GM21528 (cell line): ENCODE measurements around the gene NCAPD2.

Source experiments
- ATAC-seq: cut with Tn5 transposase; IDR thresholded peaks from one replicate; pipeline ENCODE4 v1.9.1; 2021; ENCODE audit warnings: mild to moderate bottlenecking, moderate library complexity; ENCODE audit not compliant: unreplicated experiment, low FRiP score

Gene NCAPD2

DNA sequence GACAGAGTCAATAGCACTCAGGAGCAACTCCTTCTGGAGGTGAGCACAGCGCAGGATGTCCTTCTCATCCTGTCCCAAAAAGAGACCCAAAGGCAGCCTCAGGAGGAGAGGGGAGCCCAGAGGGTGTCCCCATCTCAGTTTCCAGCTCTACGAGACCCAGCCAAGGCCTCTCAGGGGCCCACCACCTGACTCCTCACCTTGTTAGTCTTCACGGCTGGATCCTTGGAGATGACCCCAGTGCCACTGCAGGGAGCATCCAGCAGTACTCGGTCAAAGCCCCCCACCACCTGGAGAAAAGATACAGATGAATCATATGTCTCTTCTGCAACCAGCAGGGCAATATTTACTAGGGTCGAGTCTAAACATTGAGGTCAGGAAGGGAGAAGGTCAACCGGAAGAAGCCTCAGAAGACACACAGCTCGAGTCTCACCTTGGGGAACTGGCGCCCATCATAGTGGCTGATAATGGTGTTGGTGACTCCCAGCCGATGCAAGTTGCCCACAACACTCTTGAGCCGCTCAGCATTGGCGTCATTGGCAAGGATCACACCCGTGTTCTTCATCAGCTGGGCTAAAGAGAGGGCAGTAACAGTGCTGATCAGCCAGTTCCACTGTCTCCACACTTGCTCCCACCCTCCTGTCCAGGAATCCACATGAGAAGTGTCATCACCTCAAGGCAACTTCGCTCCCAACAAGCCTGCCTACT is 66.8 kb downstream of the NCAPD2 start:
- no peak for ATAC-seq

DNA sequence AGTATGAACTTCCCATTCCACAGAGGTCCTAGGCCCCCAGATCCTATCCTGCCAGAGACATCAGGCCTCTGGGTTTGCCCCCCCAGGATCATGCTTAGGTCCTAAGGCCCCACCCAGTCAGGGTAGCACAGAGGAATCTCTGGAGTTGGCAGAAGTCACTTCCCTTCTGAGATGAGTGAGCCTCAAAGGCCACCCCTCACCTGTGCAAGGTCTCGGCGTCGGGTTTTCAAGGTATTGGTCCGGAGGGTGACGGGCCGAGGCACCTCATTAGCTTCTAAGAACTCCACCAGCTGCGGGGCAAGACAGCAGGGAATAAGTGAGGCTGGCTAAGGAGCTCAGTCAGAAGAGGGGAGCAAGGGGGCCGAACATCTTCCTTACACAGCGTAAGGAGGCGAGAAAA is 69.0 kb downstream of the NCAPD2 start:
- no peak for ATAC-seq

DNA sequence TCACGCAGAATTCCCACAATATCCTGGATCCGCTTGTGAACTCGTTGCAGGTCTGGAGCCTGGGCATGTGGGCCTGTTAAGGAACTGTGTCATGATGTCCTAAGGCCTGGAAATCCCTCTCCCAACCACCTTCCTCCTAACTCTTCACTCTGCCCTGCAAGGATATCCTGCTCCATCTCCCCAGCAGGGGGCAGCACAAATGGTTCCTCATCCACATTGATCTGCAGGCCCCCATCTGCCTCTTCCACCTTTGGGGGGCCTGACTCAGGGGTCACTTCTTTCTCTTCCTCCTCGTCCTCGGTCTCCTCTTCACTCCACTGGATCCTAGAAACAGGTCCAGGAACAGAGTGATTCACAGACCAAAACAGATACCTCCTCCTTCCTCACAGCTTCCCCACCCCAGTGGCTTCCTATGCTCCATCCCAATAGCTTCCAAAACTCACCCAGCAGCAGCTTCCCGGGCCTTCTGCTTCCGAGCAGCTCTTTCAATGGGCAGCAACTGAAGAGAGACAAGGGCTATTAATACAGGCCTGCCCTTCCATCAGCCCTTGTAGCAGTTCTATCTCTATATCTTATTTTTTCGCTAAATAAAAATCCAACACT is 69.6 kb downstream of the NCAPD2 start:
- no peak for ATAC-seq

DNA sequence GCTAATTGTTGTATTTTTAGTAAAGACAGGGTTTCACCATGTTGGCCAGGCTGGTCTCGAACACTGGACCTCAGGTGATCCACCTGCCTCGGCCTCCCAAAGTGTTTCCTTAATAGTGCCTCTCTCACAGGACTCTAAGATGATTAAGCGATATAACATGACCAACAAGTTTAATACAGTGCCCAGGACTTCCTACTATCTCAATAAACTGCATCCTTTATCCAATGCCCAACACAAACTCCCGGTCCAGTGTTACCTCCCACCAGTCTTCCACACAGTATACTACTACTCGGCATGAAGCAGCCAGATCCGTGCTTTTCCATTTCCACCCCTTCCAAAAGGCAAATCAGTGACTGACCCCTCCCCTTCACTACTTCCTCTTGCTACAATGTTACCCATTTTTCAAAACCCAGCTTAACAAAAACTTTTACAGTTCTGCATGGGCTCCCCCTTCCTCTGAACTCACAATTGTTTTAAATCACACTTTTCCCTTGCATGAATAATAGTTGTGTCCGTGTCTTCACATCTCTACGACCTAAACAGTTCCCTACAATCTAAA is 73.3 kb downstream of the NCAPD2 start:
- no peak for ATAC-seq

DNA sequence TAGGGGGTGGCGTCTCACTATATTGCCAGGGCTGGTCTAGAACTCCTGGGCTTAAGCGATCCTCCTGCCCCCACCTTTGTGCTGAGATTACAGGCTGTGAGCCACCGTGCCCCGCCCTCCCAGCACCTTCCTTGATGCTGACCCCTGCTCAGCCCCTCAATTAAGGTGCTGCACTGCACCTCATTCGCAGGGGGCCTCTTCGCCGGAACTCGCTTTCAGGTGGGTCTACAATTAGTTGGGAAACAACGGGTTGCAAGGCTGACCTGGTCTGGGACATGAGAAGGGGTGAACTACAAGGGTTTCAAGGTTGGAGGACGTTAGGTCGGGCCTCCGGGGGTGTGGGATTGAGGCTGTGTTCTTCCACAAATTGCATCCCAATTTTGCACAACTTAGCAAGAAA is 75.4 kb downstream of the NCAPD2 start:
- no peak for ATAC-seq

DNA sequence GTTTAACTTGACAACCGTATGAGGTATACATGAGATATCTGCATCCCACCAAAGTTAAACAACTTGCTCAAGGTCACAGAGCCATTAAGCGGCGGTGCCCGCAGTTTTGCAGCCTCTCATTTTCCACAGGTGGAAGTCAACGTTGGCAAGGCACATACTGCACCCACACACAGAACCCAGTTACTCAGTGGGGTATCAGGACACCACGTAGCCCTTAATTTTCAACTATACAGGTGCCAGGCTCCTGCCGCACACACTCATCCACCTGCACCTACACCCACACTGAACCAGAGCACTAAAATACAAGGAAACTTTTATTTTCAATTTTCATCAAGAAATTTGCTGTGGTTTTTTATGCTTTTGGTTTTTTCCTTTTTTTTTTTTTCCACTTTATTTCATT is 75.9 kb downstream of the NCAPD2 start:
- ATAC-seq = no peak

DNA sequence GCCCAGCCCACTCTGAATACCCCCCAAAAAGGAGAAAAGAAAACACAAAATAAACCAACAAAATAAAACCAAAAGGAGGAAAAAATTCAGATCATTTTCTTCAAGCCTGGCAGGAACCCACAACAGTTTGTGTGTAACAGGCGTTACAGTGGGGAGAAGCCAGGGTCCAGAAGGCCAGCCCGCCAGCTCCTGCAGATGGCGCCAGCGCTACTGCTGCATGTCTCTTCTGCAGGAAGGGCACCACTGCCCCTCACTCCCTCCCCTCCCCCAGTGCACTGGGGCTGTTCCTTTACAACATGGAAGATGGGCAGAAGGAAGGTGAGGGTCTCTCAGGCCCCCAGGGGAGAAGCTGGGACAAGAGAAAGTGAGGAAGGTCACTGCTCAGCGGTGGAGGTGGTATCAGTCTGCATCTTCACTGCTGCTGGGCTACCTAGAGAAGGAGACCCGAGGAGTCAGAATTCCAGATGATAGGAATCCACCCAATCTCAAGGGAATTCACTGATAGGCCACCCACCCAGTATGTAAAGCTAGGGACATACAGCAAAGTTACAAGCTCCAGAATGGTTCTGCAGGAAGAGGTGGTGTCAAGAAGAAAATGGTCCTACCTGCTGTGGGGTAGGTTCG is 76.5 kb downstream of the NCAPD2 start:
- ATAC-seq = no peak

DNA sequence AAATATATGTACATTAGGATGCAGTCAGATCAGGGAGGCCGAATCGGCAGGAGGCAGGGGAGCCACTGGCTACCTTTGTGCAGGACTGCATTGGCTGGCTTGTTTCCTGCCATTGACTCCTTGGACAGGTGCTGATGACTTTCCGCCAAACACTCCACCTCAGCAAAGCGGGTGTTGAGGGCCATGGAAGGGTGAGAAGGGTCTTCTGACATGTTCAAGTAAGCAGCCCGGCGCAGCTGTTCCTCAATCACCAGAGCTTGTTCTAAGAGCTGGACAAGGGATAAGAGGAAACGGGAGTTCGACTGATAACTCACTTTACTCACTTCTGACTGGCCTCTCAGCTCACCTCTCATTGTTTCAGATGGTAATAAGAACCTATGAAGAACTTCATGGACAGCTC is 79.1 kb downstream of the NCAPD2 start:
- no peak for ATAC-seq

DNA sequence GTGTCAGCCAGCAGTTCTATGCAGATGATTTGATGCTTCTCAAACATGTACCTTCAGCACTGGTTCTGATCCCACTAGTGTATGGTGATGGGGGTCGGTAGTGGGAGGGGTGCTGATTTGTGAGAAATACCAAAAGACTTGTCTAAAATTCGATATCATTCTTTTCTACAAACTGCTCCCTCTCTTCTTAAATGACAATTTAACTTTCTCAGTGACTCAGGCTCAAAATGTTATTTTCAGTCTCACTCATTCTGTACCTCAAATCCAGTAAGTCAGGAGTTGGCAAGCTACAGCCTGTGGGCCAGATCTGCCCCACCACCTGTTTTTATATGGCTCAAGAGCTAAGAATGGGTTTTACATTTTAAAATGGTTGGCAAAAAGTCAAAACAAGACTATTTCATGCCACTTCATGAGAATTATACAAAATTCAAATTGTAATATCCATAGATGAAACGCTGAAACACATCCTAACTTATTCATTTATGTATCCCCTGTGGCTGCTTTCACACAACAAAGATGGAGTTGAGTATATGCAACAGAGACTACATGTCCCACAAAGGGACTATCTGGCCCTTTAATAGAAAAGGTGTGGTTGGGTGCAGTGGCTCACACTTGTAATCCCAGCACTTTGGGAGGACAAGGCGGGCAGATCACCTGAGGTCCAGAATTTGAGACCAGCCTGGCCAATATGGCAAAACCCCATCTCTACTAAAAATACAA is 80.8 kb downstream of the NCAPD2 start:
- ATAC-seq = no peak

DNA sequence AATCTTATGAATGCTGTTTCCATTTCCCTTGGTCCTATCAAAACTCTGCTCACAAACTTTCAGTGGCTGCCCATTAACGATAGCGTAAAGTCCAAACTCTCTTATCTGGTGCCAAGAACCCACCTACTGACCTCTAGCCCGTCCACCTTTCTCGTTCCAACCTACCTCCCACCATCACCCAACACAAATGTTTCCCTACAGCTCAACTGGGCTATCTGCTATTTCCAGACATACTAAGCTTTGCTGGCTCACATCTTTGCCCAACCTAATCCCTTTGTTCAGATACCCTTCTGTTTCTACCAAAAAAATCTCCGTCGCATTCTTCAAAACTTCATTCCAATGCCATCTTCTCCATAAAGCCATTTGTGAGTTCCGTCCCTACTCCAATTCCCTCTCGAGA is 81.7 kb downstream of the NCAPD2 start:
- ATAC-seq = no peak
